ENCODE data around the gene SLC6A4.

SLC6A4 gene

DNA sequence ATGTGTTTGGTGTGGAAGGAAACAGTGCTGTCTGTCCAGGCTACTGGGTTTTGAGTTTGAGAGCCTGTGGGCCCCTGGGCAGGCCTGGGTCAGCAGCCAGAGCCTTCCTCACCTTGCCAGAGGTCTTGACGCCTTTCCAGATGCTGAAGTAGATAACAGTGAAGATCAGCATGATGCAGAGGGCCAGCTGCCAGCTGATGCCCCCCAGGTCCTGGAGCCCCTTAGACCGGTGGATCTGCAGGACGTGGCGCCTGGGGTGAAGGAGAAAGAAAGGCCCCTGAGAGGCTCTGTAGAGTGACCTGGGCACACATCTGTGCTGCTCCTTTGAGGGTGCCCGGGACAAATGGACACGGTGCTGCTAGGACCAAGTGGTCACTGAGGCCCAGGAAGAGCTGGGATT is 18.4 kb downstream of the SLC6A4 start:
- TF ChIP-seq, protein P1, sequence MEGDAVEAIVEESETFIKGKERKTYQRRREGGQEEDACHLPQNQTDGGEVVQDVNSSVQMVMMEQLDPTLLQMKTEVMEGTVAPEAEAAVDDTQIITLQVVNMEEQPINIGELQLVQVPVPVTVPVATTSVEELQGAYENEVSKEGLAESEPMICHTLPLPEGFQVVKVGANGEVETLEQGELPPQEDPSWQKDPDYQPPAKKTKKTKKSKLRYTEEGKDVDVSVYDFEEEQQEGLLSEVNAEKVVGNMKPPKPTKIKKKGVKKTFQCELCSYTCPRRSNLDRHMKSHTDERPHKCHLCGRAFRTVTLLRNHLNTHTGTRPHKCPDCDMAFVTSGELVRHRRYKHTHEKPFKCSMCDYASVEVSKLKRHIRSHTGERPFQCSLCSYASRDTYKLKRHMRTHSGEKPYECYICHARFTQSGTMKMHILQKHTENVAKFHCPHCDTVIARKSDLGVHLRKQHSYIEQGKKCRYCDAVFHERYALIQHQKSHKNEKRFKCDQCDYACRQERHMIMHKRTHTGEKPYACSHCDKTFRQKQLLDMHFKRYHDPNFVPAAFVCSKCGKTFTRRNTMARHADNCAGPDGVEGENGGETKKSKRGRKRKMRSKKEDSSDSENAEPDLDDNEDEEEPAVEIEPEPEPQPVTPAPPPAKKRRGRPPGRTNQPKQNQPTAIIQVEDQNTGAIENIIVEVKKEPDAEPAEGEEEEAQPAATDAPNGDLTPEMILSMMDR (IDR thresholded peaks at IDR 0.05; ENCODE audit: insufficient read depth, low read depth, low read length, missing control alignments), result no peak
- no peak for DNase-seq (ENCODE audit: low read depth)
- H3K4me3 ChIP-seq (ENCODE audit: low read length), result no peak overlapping the region

DNA sequence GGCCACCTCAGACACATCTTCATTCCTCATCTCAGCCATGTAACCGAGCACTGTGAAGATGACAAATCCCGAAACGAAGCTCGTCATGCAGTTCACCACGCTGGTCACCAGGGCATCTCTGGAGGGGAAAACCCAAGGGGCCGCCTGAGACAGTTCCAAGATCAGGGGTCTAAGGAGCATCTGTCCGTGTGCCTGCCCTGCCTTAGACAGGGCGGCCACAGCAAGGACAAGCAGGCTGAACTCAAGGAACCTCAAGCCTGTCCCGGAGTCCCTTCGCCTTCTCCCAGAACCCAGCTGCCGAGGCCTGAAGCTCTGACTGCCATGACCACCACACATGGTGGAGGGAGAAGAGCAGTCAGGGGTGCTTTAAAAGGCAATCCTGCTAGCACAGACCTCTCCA is 22.7 kb downstream of the SLC6A4 start:
- no peak overlapping the region for H3K4me3 ChIP-seq (ENCODE audit: low read length)
- DNase-seq (ENCODE audit: low read depth), result no peak
- TF ChIP-seq, protein P1 (IDR thresholded peaks at IDR 0.05; ENCODE audit: insufficient read depth, low read depth, low read length, missing control alignments), result no peak

DNA sequence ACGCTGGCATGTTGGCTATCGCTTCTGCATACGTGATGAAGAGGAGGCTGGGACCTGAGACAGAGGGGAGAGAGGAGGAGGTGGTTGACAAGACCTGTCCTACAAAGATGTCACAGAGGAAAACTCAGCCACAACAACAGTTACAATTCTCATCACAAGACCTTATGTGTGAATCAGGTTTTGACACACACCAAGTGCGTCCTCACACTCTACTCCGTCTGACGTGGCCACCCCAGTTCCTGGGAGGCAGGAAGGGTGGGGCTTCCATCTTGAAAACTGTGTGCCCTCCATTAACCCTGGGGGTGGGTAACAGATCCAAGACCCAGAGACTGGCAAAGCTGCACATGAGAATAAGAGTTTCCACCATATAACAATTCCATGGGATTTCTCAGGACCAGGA is 24.1 kb downstream of the SLC6A4 start:
- no peak overlapping the region for H3K4me3 ChIP-seq (ENCODE audit: low read length)
- TF ChIP-seq, protein P1 (IDR thresholded peaks at IDR 0.05; ENCODE audit: insufficient read depth, low read depth, low read length, missing control alignments), result no peak
- DNase-seq (ENCODE audit: low read depth), result no peak

- TF ChIP-seq, protein P1 (IDR thresholded peaks at IDR 0.05; ENCODE audit: insufficient read depth, low read depth, low read length, missing control alignments), result no peak
Observed at GRCh38 chr17:30210901-30211300, 24.6 kb downstream of the SLC6A4 start.

DNA sequence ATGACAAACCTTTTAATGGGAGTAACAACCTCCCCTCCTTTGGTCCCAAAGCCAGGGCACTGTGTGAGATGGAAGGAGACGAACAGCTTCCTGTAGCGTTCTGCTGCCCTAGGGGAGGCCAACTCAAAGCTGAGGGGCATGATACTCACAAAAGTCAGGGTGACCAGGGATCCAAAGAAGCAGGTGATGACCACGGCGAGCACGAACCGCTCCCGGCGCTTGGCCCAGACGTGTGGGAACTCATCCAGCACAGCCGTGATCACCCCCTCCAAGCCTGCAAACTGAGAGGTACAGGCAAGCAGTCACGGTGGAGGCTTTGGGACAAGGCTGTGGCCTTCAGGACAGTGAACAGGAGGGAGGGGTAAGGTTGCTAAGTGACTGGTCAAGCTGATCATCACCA is 25.1 kb downstream of the SLC6A4 start:
- no peak overlapping the region for H3K4me3 ChIP-seq (ENCODE audit: low read length)
- TF ChIP-seq, protein P1 (IDR thresholded peaks at IDR 0.05; ENCODE audit: insufficient read depth, low read depth, low read length, missing control alignments), result no peak
- no peak for DNase-seq (ENCODE audit: low read depth)

More at GRCh38 chr17:30210901-30211300, 24.6 kb downstream of the SLC6A4 start:
- no peak for DNase-seq (ENCODE audit: low read depth)
- no peak overlapping the region for H3K4me3 ChIP-seq (ENCODE audit: low read length)

GRCh38 chr17:30209930-30210329 is 25.6 kb downstream of the SLC6A4 start:
- DNase-seq (ENCODE audit: low read depth), result no peak
- H3K4me3 ChIP-seq (ENCODE audit: low read length), result no peak overlapping the region
- TF ChIP-seq, protein P1 (IDR thresholded peaks at IDR 0.05; ENCODE audit: insufficient read depth, low read depth, low read length, missing control alignments), result no peak

GRCh38 chr17:30208214-30208613 is 27.3 kb downstream of the SLC6A4 start:
- H3K4me3 ChIP-seq (ENCODE audit: low read length), result no peak overlapping the region
- TF ChIP-seq, protein P1 (IDR thresholded peaks at IDR 0.05; ENCODE audit: insufficient read depth, low read depth, low read length, missing control alignments), result no peak

More at GRCh38 chr17:30208214-30208613, 27.3 kb downstream of the SLC6A4 start:
- DNase-seq (ENCODE audit: low read depth), result no peak
